ENCODE measurements around the gene PDE7B. TPM values are rescaled to one million over a fixed set of nuclear protein-coding genes. Genes with fewer than 3 reads are reported as not detected.
"Not testable (repeated sequence)": the region's sequence is repeated elsewhere in the genome, so short reads cannot be mapped to it uniquely, and the experiment has no call there.

PDE7B gene
- total and polyA plus RNA-seq, 2 donors (not counting 1 experiment from before 2014, with no cell fraction given): 7.9 to 21.5 TPM

DNA sequence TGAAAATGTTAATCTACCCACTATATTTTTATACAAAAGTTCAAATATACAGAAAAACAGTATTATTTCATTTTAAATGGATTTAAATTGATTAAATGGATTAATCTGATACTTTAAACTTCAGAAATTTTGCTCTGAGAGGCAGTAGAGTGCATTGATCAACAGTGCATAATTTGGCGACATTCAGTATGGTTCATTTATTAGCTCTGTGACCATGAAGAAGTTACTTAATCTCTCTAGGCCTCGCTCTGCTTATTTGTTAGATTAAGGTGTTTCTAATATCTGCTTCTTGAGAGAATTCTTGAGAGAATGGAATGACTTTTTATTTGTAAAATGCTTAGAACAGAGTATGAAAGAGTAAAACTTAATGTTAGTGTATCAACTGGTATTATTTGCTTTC lies 8.9 kb downstream of the PDE7B start:
- TF ChIP-seq, protein P1, sequence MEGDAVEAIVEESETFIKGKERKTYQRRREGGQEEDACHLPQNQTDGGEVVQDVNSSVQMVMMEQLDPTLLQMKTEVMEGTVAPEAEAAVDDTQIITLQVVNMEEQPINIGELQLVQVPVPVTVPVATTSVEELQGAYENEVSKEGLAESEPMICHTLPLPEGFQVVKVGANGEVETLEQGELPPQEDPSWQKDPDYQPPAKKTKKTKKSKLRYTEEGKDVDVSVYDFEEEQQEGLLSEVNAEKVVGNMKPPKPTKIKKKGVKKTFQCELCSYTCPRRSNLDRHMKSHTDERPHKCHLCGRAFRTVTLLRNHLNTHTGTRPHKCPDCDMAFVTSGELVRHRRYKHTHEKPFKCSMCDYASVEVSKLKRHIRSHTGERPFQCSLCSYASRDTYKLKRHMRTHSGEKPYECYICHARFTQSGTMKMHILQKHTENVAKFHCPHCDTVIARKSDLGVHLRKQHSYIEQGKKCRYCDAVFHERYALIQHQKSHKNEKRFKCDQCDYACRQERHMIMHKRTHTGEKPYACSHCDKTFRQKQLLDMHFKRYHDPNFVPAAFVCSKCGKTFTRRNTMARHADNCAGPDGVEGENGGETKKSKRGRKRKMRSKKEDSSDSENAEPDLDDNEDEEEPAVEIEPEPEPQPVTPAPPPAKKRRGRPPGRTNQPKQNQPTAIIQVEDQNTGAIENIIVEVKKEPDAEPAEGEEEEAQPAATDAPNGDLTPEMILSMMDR (conservative IDR thresholded peaks at IDR 0.05 in 1 of 2, IDR thresholded peaks at IDR 0.05 in 1 of 2; ENCODE audit: low read depth in 1 of 2, low read length in 2 of 2): no peak
- no peak for TF ChIP-seq EZH2 (IDR thresholded peaks at IDR 0.05; ENCODE audit: low read length, missing control alignments)
- H2AFZ ChIP-seq (ENCODE audit: low read length): no peak overlapping the region
- no peaks in the 10 kb centered on the region for H3K4me1 ChIP-seq (ENCODE audit: control insufficient read depth, extremely low read depth, insufficient read depth, low read length)
- no peak overlapping the region for H3K4me2 ChIP-seq (ENCODE audit: extremely low read depth, insufficient read depth, low read length)
- H3K9me3 ChIP-seq (ENCODE audit: control insufficient read depth, insufficient read depth, low read depth, low read length): no peaks in the 10 kb centered on the region
- no peak overlapping the region for H3K4me3 ChIP-seq (replicated peaks in 1 of 4; ENCODE audit: control extremely low read depth in 1 of 4, insufficient read depth in 1 of 4, low read depth in 3 of 4, low read length in 4 of 4)
- no peak overlapping the region for H3K27ac ChIP-seq (ENCODE audit: insufficient read depth, low read length)
- no peak for DNase-seq (ENCODE audit: low read depth in 2 of 2)
- H3K9ac ChIP-seq (ENCODE audit: insufficient read depth, low read length): no peak overlapping the region
- H3K79me2 ChIP-seq (ENCODE audit: control insufficient read depth, insufficient read depth, low read length): no peaks in the 10 kb centered on the region
- no peaks in the 10 kb centered on the region for H4K20me1 ChIP-seq (ENCODE audit: control insufficient read depth, extremely low read depth, insufficient read depth, low read length)
- no peaks in the 10 kb centered on the region for H3K36me3 ChIP-seq (ENCODE audit: control insufficient read depth, insufficient read depth, low read length)
- no peaks in the 10 kb centered on the region for H3K27me3 ChIP-seq (ENCODE audit: control insufficient read depth, insufficient read depth, low read length)

DNA sequence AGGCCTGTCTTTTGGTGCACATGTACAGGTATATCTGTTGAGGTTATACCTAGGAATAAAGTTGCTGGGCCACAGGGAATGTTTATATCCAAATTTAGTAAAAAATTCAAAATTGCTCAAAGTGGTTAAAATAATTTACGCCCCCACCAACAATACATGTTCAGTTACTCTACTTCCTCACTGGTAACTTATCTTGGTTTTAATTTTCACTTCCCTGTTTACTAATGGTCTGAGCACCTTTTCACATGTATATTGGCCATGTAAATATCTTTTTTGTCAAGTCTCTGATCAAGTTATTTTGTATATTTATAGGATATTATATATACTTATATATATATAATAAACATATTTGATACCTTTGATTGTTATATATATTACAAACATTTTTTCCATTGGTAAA lies 9.7 kb downstream of the PDE7B start:
- H3K4me2 ChIP-seq (ENCODE audit: extremely low read depth, insufficient read depth, low read length): no peak overlapping the region
- no peaks in the 10 kb centered on the region for H3K79me2 ChIP-seq (ENCODE audit: control insufficient read depth, insufficient read depth, low read length)

DNA sequence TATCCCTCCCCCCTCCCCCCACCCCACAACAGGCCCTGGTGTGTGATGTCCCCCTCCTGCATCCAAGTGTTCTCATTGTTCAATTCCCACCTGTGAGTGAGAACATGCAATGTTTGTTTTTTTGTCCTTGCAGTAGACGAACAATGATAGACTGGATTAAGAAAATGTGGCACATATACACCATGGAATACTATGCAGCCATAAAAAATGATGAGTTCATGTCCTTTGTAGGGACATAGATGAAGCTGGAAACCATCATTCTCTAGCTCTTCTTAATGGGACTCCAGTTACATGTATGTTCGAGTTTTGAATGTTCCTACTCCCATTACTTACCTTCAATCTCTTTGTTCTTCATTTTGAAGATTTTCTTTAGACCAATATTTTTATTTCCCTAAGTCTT lies 13.4 kb downstream of the PDE7B start:
- H3K4me1 ChIP-seq (ENCODE audit: control insufficient read depth, extremely low read depth, insufficient read depth, low read length); H3K9ac ChIP-seq (ENCODE audit: insufficient read depth, low read length); H3K9me3 ChIP-seq (ENCODE audit: control insufficient read depth, insufficient read depth, low read depth, low read length); H3K27ac ChIP-seq (ENCODE audit: insufficient read depth, low read length); DNase-seq (ENCODE audit: low read depth in 2 of 2); H3K27me3 ChIP-seq (ENCODE audit: control insufficient read depth, insufficient read depth, low read length); H3K4me3 ChIP-seq (replicated peaks in 1 of 4; ENCODE audit: control extremely low read depth in 1 of 4, insufficient read depth in 1 of 4, low read depth in 3 of 4, low read length in 4 of 4); H2AFZ ChIP-seq (ENCODE audit: low read length); H3K4me2 ChIP-seq (ENCODE audit: extremely low read depth, insufficient read depth, low read length); H4K20me1 ChIP-seq (ENCODE audit: control insufficient read depth, extremely low read depth, insufficient read depth, low read length); H3K36me3 ChIP-seq (ENCODE audit: control insufficient read depth, insufficient read depth, low read length); H3K79me2 ChIP-seq (ENCODE audit: control insufficient read depth, insufficient read depth, low read length): not testable (repeated sequence)

More for the DNA sequence above, 9.7 kb downstream of the PDE7B start:
- no peak for DNase-seq (ENCODE audit: low read depth in 2 of 2)
- H3K9me3 ChIP-seq (ENCODE audit: control insufficient read depth, insufficient read depth, low read depth, low read length): no peaks in the 10 kb centered on the region
- no peaks in the 10 kb centered on the region for H3K36me3 ChIP-seq (ENCODE audit: control insufficient read depth, insufficient read depth, low read length)
- no peaks in the 10 kb centered on the region for H4K20me1 ChIP-seq (ENCODE audit: control insufficient read depth, extremely low read depth, insufficient read depth, low read length)
- H3K4me3 ChIP-seq (replicated peaks in 1 of 4; ENCODE audit: control extremely low read depth in 1 of 4, insufficient read depth in 1 of 4, low read depth in 3 of 4, low read length in 4 of 4): no peak overlapping the region
- no peaks in the 10 kb centered on the region for H3K27me3 ChIP-seq (ENCODE audit: control insufficient read depth, insufficient read depth, low read length)
- no peak overlapping the region for H2AFZ ChIP-seq (ENCODE audit: low read length)
- H3K27ac ChIP-seq (ENCODE audit: insufficient read depth, low read length): no peak overlapping the region
- no peak overlapping the region for H3K9ac ChIP-seq (ENCODE audit: insufficient read depth, low read length)
- no peaks in the 10 kb centered on the region for H3K4me1 ChIP-seq (ENCODE audit: control insufficient read depth, extremely low read depth, insufficient read depth, low read length)
- TF ChIP-seq, protein P1 (conservative IDR thresholded peaks at IDR 0.05 in 1 of 2, IDR thresholded peaks at IDR 0.05 in 1 of 2; ENCODE audit: low read depth in 1 of 2, low read length in 2 of 2): no peak
- TF ChIP-seq EZH2 (IDR thresholded peaks at IDR 0.05; ENCODE audit: low read length, missing control alignments): no peak

Data from fibroblast of lung (primary cell).